Heart left ventricle (tissue), 16 donors: ENCODE results near the gene NLRP1. TPM values are rescaled to one million over a fixed set of nuclear protein-coding genes. Genes with fewer than 3 reads are reported as not detected.
A peak's percentile ranks its signal among the peaks of the same experiment; 100 is the strongest.

Experiments used
- ATAC-seq, 4 donors: fragments of 200-7000 bp; cut with Tn5 transposase; one replicate each; pipeline ENCODE4 v1.9.1; 2020 to 2022; ENCODE audit warnings: moderate library complexity in 4 of 4, mild to moderate bottlenecking in 3 of 4, moderate number of reproducible peaks in 1 of 4
- DNase-seq, 5 donors: peaks; one replicate each; pipeline ENCODE4 v3.0.0-alpha.2; 2020
- H3K27ac ChIP-seq, 12 donors: fragments of 200-600 bp; sonication (generic) in 4 of 12; one replicate each; pipeline versions ENCODE4 v1.5.0 to v1.8.0; 2016 to 2022; ENCODE audit warnings: mild to moderate bottlenecking in 2 of 12
- H3K27me3 ChIP-seq, 9 donors: fragments of 200-600 bp; sonication (generic) in 2 of 9; one replicate each; pipeline versions ENCODE4 v1.5.1 to v1.8.0; 2016 to 2022; ENCODE audit warnings: mild to moderate bottlenecking in 3 of 9
- H3K36me3 ChIP-seq, 9 donors: fragments of 200-600 bp; sonication (generic) in 2 of 9; one replicate each; pipeline versions ENCODE4 v1.5.0 to v1.8.0; 2018 to 2022; ENCODE audit warnings: mild to moderate bottlenecking in 2 of 9
- H3K4me1 ChIP-seq, 12 donors: fragments of 200-600 bp; sonication (generic) in 4 of 12; one replicate each; pipeline versions ENCODE4 v1.5.0 to v1.8.0; 2016 to 2022; ENCODE audit warnings: mild to moderate bottlenecking in 3 of 12
- H3K4me3 ChIP-seq, 12 donors: fragments of 200-600 bp; sonication (generic) in 4 of 12; one replicate each; pipeline versions ENCODE4 v1.5.0 to v1.8.0; 2017 to 2022; ENCODE audit warnings: mild to moderate bottlenecking in 9 of 12, moderate library complexity in 4 of 12
- H3K9me3 ChIP-seq, 12 donors: fragments of 200-600 bp; sonication (generic) in 4 of 12; one replicate each; pipeline versions ENCODE4 v1.5.0 to v1.8.0; 2016 to 2022; ENCODE audit warnings: mild to moderate bottlenecking in 1 of 12
- CTCF ChIP-seq, 12 donors: fragments of 200-600 bp; sonication (generic) in 4 of 12; IDR thresholded peaks; one replicate each; pipeline versions ENCODE4 v1.5.0 to v1.8.0; 2018 to 2022; ENCODE audit warnings: antibody characterized with exemption in 12 of 12, mild to moderate bottlenecking in 5 of 12
- POLR2A ChIP-seq, 2 donors: fragments of 450-650 bp; IDR thresholded peaks; one replicate each; pipeline ENCODE4 v1.6.1; 2017; ENCODE audit warnings: antibody characterized with exemption in 2 of 2, mild to moderate bottlenecking in 2 of 2, moderate library complexity in 2 of 2
- WGBS, 4 donors: extraction: QIAGEN DNeasy Blood & Tissue Kit in 2 of 4; methylation state at CpG; one replicate each; pipeline versions ENCODE4 v1.1.5 to v1.1.7; 2013 to 2018; 5-methylcytosine and 5-hydroxymethylcytosine counted together
- intact Hi-C, 10 donors: fragments of 100-400 bp; cut with DNase I; formaldehyde crosslinking; loops; one replicate each; pipeline versions ENCODE4 v1.11.1 to v1.14.2; 2022
- polyA plus RNA-seq, 2 donors: library from polyadenylated mRNA; stranded (reverse); fragments of 200-250 nt; gene quantifications; one replicate each; pipeline ENCODE4 v1.2.3, GENCODE V29; 2013
- total RNA-seq, 9 donors: library from RNA; depleted of rRNA in 2 of 9; stranded (reverse); fragments of >200 nt in 2 of 9; fragmentation: NEBNext Ultra II Directional in 3 of 9; extraction: Animal tissue kit (Norgen Biotek cat#: 25700) in 3 of 9; gene quantifications; one replicate each; pipeline versions ENCODE4 v1.1.0 to v1.2.4, GENCODE V29; 2016 to 2023
- donor health status: ischemic (EF 13 %, LVEDD 7.1; RV severe dilation, severe dysfunction).
- donor health status: healthy with polysubstance abuse.
- donor health status: DM: no; HTN: yes; CAD: no.
- donor health status: DM: no; HTN: no; CAD: no.
- donor health status: ischemic (EF 25% LVEDD 6.9; RV normal size, moderate dysfunction).
- donor health status: ischemic (EF 25% LVEDD 5.7; RV mildly dilated, moderate dysfunction).
- donor health status: healthy.
- donor health status: DM: yes; HTN: yes; CAD: no.
- donor health status: ischemic (EF 35%, LVEDD 5.7; RV mildly dilated, moderate dysfunction).
- donor health status: nonischemic (EF 11% LVEDD 7.7; RV severe dilation, severe dysfunction).
- donor health status: DM: yes; HTN: yes; CAD: no.
- donor health status: PGD.
- donor health status: ischemic (EF 29% LVEDD 5.4; RV normal size, mild dysfunction).
- donor health status: nonischemic (EF 23%, LVEDD 6.1; RV moderate dilation, normal function).

The NLRP1 gene
- total and polyA plus RNA-seq, 11 donors: 3.8 to 16.7 (median 8.8) TPM

GRCh38 chr17:5473906-5474305 is 110.4 kb downstream of the NLRP1 start:
- Histone ChIP-seq H3K36me3 (peaks cover 5 to 84% (median 72%) of the 10 kb centered on the region in 9 donors), H3K4me3 (no peak overlapping the region), H3K27me3 (no peaks in the 10 kb centered on the region), H3K4me1 (peaks cover 0 to 7% (median 0%) of the 10 kb centered on the region in 12 donors), H3K9me3 (peaks cover 0 to 3% (median 0%) of the 10 kb centered on the region in 12 donors), H3K27ac (no peak overlapping the region)
- no peak for DNase-seq
- TF ChIP-seq CTCF (IDR thresholded peaks at IDR 0.05) (no peak), POLR2A (IDR thresholded peaks at IDR 0.05) (no peak)
- intact Hi-C loops: no loop called here
- 93 to 98% (median 96%) methylated on average over 2 of the region's 2 CpGs for whole genome bisulfite sequencing, 4 donors
- ATAC-seq: no peak

GRCh38 chr17:5472511-5472910 is 111.8 kb downstream of the NLRP1 start:
- TF ChIP-seq POLR2A (IDR thresholded peaks at IDR 0.05) (no peak), CTCF (IDR thresholded peaks at IDR 0.05) (no peak)
- 82 to 91% (median 87%) methylated on average over 3 of the region's 3 CpGs for WGBS, 4 donors
- DNase-seq (no peak), ATAC-seq (no peak)
- peaks cover 0 to 15% (median 5%) of the 10 kb centered on the region in 12 donors for H3K4me1 ChIP-seq
- H3K36me3 ChIP-seq: peaks cover 0 to 70% (median 59%) of the 10 kb centered on the region in 9 donors
- intact Hi-C loops: no loop called here
- H3K4me3 ChIP-seq: no peak overlapping the region
- no peaks in the 10 kb centered on the region for H3K27me3 ChIP-seq
- peaks cover 0 to under 1% (median 0%) of the 10 kb centered on the region in 12 donors for H3K9me3 ChIP-seq
- no peak overlapping the region for H3K27ac ChIP-seq

GRCh38 chr17:5468075-5468473 is 116.2 kb downstream of the NLRP1 start:
- H3K27ac ChIP-seq: peak overlapping the region in 8 of 12 donors; percentile 75 to 83 (median 81)
- H3K4me3 ChIP-seq: peak overlapping the region; percentile 33 to 100 (median 89)
- intact Hi-C loops: no loop called here
- no peaks in the 10 kb centered on the region for H3K9me3 ChIP-seq
- H3K27me3 ChIP-seq: no peaks in the 10 kb centered on the region
- H3K4me1 ChIP-seq: peaks cover 5 to 26% (median 17%) of the 10 kb centered on the region in 12 donors
- DNase-seq (no peak), ATAC-seq (peak; percentile 6 to 13 (median 11))
- peaks cover 0 to 25% (median 16%) of the 10 kb centered on the region in 9 donors for H3K36me3 ChIP-seq
- TF ChIP-seq POLR2A (IDR thresholded peaks at IDR 0.05) (no peak), CTCF (IDR thresholded peaks at IDR 0.05) (no peak)
- 0% methylated on average over 17 of the region's 17 CpGs for WGBS, 4 donors

GRCh38 chr17:5467416-5467815 is 116.9 kb downstream of the NLRP1 start:
- Histone ChIP-seq H3K36me3 (peaks cover 0 to 19% (median 11%) of the 10 kb centered on the region in 9 donors), H3K9me3 (no peaks in the 10 kb centered on the region), H3K4me1 (peaks cover 5 to 26% (median 17%) of the 10 kb centered on the region in 12 donors), H3K27ac (peak overlapping the region in 1 of 12 donors; percentile 80), H3K27me3 (no peaks in the 10 kb centered on the region), H3K4me3 (peak overlapping the region in 11 of 12 donors; percentile 77 to 100 (median 89))
- DNase-seq: no peak
- 5 to 12% (median 6%) methylated on average over 8 of the region's 8 CpGs for WGBS, 4 donors
- intact Hi-C loops: no loop called here
- no peak for ATAC-seq
- no peak for TF ChIP-seq POLR2A (IDR thresholded peaks at IDR 0.05)

- no peak overlapping the region for H3K27ac ChIP-seq
Observed at GRCh38 chr17:5466295-5466694, 118.0 kb downstream of the NLRP1 start.

More at GRCh38 chr17:5466295-5466694, 118.0 kb downstream of the NLRP1 start:
- Histone ChIP-seq H3K36me3 (peaks cover 0 to 19% (median 8%) of the 10 kb centered on the region in 9 donors), H3K27me3 (no peaks in the 10 kb centered on the region), H3K4me1 (peaks cover 5 to 26% (median 17%) of the 10 kb centered on the region in 12 donors), H3K9me3 (no peaks in the 10 kb centered on the region), H3K4me3 (no peak overlapping the region)
- TF ChIP-seq POLR2A (IDR thresholded peaks at IDR 0.05) (no peak), CTCF (IDR thresholded peaks at IDR 0.05) (no peak)
- 90 to 98% (median 93%) methylated on average over 4 of the region's 4 CpGs for WGBS, 4 donors
- intact Hi-C loops: no loop called here
- DNase-seq (no peak), ATAC-seq (no peak)
